ENCODE results near the gene CALM3.

The CALM3 gene

GRCh38 chr19:46648060-46648960 lies 47.2 kb downstream of the CALM3 start:
- Histone ChIP-seq H3K4me2 (ENCODE audit: insufficient read depth, low read length) (no peak overlapping the region), H3K4me3 (ENCODE audit: low read depth in 1 of 2, low read length in 2 of 2) (no peak overlapping the region), H2AFZ (ENCODE audit: low read depth, low read length) (no peak overlapping the region), H3K79me2 (ENCODE audit: insufficient read depth, low read length) (no peaks in the 10 kb centered on the region), H3K36me3 (ENCODE audit: insufficient read depth, low read length) (no peaks in the 10 kb centered on the region), H3K4me1 (ENCODE audit: insufficient read depth, low read length) (no peaks in the 10 kb centered on the region), H3K9ac (ENCODE audit: low read depth, low read length) (no peak overlapping the region), H4K20me1 (ENCODE audit: insufficient read depth, low read length) (no peaks in the 10 kb centered on the region), H3K27me3 (ENCODE audit: insufficient read depth, low read length, poor library complexity) (peaks cover 2% of the 10 kb centered on the region), H3K27ac (ENCODE audit: low read length) (no peak overlapping the region), H3K9me3 (ENCODE audit: insufficient read depth, low read length, severe bottlenecking) (no peaks in the 10 kb centered on the region)
- ATAC-seq (ENCODE audit: insufficient read depth, low read depth) (no peak), DNase-seq (no peak)
- TF ChIP-seq EZH2 (IDR thresholded peaks at IDR 0.05; ENCODE audit: borderline replicate concordance, low read depth, low read length, severe bottlenecking), result no peak
- no peak for TF ChIP-seq CTCF (IDR thresholded peaks at IDR 0.05; ENCODE audit: borderline replicate concordance, extremely low read depth, low read length, poor library complexity, severe bottlenecking)

- DNase-seq (no peak), ATAC-seq (ENCODE audit: insufficient read depth, low read depth) (no peak)
- H3K36me3 ChIP-seq (ENCODE audit: insufficient read depth, low read length), result no peaks in the 10 kb centered on the region
- no peak overlapping the region for H3K9ac ChIP-seq (ENCODE audit: low read depth, low read length)
- no peaks in the 10 kb centered on the region for H3K79me2 ChIP-seq (ENCODE audit: insufficient read depth, low read length)
- H3K4me2 ChIP-seq (ENCODE audit: insufficient read depth, low read length), result no peak overlapping the region
- TF ChIP-seq EZH2 (IDR thresholded peaks at IDR 0.05; ENCODE audit: borderline replicate concordance, low read depth, low read length, severe bottlenecking) (no peak), CTCF (IDR thresholded peaks at IDR 0.05; ENCODE audit: borderline replicate concordance, extremely low read depth, low read length, poor library complexity, severe bottlenecking) (no peak)
- no peak overlapping the region for H3K27ac ChIP-seq (ENCODE audit: low read length)
- H3K4me1 ChIP-seq (ENCODE audit: insufficient read depth, low read length), result no peaks in the 10 kb centered on the region
- no peak overlapping the region for H2AFZ ChIP-seq (ENCODE audit: low read depth, low read length)
- no peaks in the 10 kb centered on the region; the same call in 1 of the 2 replicates for H4K20me1 ChIP-seq (ENCODE audit: insufficient read depth, low read length)
- no peaks in the 10 kb centered on the region for H3K9me3 ChIP-seq (ENCODE audit: insufficient read depth, low read length, severe bottlenecking)
- H3K27me3 ChIP-seq (ENCODE audit: insufficient read depth, low read length, poor library complexity), result peaks cover 2% of the 10 kb centered on the region
- H3K4me3 ChIP-seq (ENCODE audit: low read depth in 1 of 2, low read length in 2 of 2), result no peak overlapping the region
These were observed 48.1 kb downstream of the CALM3 start for GRCh38 chr19:46648961-46649960.

GRCh38 chr19:46650445-46650844 lies 49.3 kb downstream of the CALM3 start:
- Histone ChIP-seq H2AFZ (ENCODE audit: low read depth, low read length) (no peak overlapping the region), H4K20me1 (ENCODE audit: insufficient read depth, low read length) (no peaks in the 10 kb centered on the region; the same call in 1 of the 2 replicates), H3K4me1 (ENCODE audit: insufficient read depth, low read length) (no peaks in the 10 kb centered on the region), H3K27me3 (ENCODE audit: insufficient read depth, low read length, poor library complexity) (no peaks in the 10 kb centered on the region), H3K36me3 (ENCODE audit: insufficient read depth, low read length) (no peaks in the 10 kb centered on the region), H3K27ac (ENCODE audit: low read length) (no peak overlapping the region), H3K4me2 (ENCODE audit: insufficient read depth, low read length) (no peak overlapping the region), H3K4me3 (ENCODE audit: low read depth in 1 of 2, low read length in 2 of 2) (no peak overlapping the region), H3K79me2 (ENCODE audit: insufficient read depth, low read length) (no peaks in the 10 kb centered on the region), H3K9me3 (ENCODE audit: insufficient read depth, low read length, severe bottlenecking) (no peaks in the 10 kb centered on the region), H3K9ac (ENCODE audit: low read depth, low read length) (no peak overlapping the region)
- DNase-seq, result no peak
- TF ChIP-seq CTCF (IDR thresholded peaks at IDR 0.05; ENCODE audit: borderline replicate concordance, extremely low read depth, low read length, poor library complexity, severe bottlenecking) (no peak), EZH2 (IDR thresholded peaks at IDR 0.05; ENCODE audit: borderline replicate concordance, low read depth, low read length, severe bottlenecking) (no peak)
- no peak for ATAC-seq (ENCODE audit: insufficient read depth, low read depth)
